Measurements from ENCODE around the gene CFAP119. TPM values are rescaled to one million over a fixed set of nuclear protein-coding genes. Genes with fewer than 3 reads are reported as not detected.

The CFAP119 gene
- total and polyA plus RNA-seq, 7 donors: 0.82 to 11.9 (median 2.5) TPM; not detected in 1

DNA sequence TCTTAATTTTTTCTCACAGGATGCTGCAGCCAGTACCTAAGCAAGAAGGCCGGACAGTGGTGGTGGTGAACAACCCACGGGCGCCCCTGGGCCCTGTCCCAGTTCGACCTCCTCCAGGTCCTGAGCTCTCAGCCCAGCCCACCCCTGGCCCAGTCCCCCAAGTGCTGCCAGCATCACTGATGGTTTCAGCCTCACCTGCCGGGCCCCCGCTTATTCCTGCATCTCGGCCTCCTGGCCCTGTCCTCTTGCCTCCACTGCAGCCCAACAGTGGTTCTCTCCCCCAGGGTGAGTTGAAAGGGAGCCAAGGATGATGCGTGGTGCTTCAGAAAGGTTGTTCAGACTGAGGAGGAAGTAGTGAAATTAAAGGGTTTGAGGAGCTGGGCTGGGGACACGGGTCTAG is 41.2 kb downstream of the CFAP119 start:
- H3K36me3 ChIP-seq: peaks cover 41 to 100% (median 85%) of the 10 kb centered on the region in 4 donors
- no peak overlapping the region for H3K4me3 ChIP-seq
- TF ChIP-seq POLR2AphosphoS5 (IDR thresholded peaks at IDR 0.05) (no peak), POLR2A (IDR thresholded peaks at IDR 0.05) (no peak), EP300 (IDR thresholded peaks at IDR 0.05) (no peak)
- TF ChIP-seq, protein P1, sequence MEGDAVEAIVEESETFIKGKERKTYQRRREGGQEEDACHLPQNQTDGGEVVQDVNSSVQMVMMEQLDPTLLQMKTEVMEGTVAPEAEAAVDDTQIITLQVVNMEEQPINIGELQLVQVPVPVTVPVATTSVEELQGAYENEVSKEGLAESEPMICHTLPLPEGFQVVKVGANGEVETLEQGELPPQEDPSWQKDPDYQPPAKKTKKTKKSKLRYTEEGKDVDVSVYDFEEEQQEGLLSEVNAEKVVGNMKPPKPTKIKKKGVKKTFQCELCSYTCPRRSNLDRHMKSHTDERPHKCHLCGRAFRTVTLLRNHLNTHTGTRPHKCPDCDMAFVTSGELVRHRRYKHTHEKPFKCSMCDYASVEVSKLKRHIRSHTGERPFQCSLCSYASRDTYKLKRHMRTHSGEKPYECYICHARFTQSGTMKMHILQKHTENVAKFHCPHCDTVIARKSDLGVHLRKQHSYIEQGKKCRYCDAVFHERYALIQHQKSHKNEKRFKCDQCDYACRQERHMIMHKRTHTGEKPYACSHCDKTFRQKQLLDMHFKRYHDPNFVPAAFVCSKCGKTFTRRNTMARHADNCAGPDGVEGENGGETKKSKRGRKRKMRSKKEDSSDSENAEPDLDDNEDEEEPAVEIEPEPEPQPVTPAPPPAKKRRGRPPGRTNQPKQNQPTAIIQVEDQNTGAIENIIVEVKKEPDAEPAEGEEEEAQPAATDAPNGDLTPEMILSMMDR (IDR thresholded peaks at IDR 0.05): no peak
- peak; percentile 36 for DNase-seq
- H3K4me1 ChIP-seq: no peaks in the 10 kb centered on the region
- H3K9me3 ChIP-seq: no peaks in the 10 kb centered on the region
- intact Hi-C loops (cut with DNase I): no loop called here
- 78 to 84% methylated on average over 9 of the region's 9 CpGs for WGBS, 2 donors
- H3K27me3 ChIP-seq: no peaks in the 10 kb centered on the region
- H3K27ac ChIP-seq: no peak overlapping the region

- Histone ChIP-seq H3K4me1 (no peaks in the 10 kb centered on the region), H3K27me3 (no peaks in the 10 kb centered on the region), H3K9me3 (no peaks in the 10 kb centered on the region), H3K27ac (no peak overlapping the region), H3K36me3 (peaks cover 42 to 100% (median 86%) of the 10 kb centered on the region in 4 donors), H3K4me3 (no peak overlapping the region)
- intact Hi-C loops (cut with DNase I): no loop called here
- DNase-seq: no peak
- 88 to 93% methylated on average over 11 of the region's 11 CpGs for WGBS, 2 donors
- no peak for TF ChIP-seq POLR2AphosphoS5 (IDR thresholded peaks at IDR 0.05)
- no peak for TF ChIP-seq POLR2A (IDR thresholded peaks at IDR 0.05)
- TF ChIP-seq, protein P1 (IDR thresholded peaks at IDR 0.05): no peak
- no peak for TF ChIP-seq EP300 (IDR thresholded peaks at IDR 0.05)
Observed at GRCh38 chr16:30720086-30720485, 41.8 kb downstream of the CFAP119 start.

GRCh38 chr16:30715750-30716445 is 46.0 kb downstream of the CFAP119 start:
- H3K4me3 ChIP-seq: no peak overlapping the region
- peak overlapping the region in 1 of 4 donors; percentile 11 for H3K27ac ChIP-seq
- no peaks in the 10 kb centered on the region for H3K27me3 ChIP-seq
- no peaks in the 10 kb centered on the region for H3K9me3 ChIP-seq
- intact Hi-C loops (cut with DNase I): no loop called here
- DNase-seq: no peak
- no peak for TF ChIP-seq POLR2AphosphoS5 (IDR thresholded peaks at IDR 0.05)
- TF ChIP-seq, protein P1 (IDR thresholded peaks at IDR 0.05): no peak
- no peak for TF ChIP-seq POLR2A (IDR thresholded peaks at IDR 0.05)
- TF ChIP-seq EP300 (IDR thresholded peaks at IDR 0.05): no peak
- H3K4me1 ChIP-seq: peaks cover 0 to 4% (median 0%) of the 10 kb centered on the region in 4 donors
- peaks cover 41 to 100% (median 84%) of the 10 kb centered on the region in 4 donors for H3K36me3 ChIP-seq
- 84 to 88% methylated on average over 17 of the region's 17 CpGs for WGBS, 2 donors

DNA sequence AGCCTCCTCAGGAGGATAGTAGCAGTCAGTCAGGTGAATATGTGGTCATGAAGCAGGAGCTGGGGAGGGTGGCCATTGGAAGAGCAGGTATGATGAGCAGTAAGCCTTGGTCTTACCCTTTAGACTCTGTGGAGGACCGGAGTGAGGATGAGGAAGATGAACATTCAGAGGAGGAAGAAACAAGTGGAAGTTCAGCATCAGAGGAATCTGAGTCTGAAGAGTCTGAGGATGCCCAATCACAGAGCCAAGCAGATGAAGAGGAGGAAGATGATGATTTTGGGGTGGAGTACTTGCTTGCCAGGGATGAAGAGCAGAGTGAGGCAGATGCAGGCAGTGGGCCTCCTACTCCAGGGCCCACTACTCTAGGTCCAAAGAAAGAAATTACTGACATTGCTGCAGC is 50.1 kb downstream of the CFAP119 start:
- Histone ChIP-seq H3K27me3 (no peaks in the 10 kb centered on the region), H3K4me1 (peaks cover 0 to 4% (median 0%) of the 10 kb centered on the region in 4 donors), H3K9me3 (no peaks in the 10 kb centered on the region), H3K27ac (no peak overlapping the region), H3K36me3 (peaks cover 64 to 100% (median 96%) of the 10 kb centered on the region in 4 donors), H3K4me3 (no peak overlapping the region)
- intact Hi-C loops (cut with DNase I): no loop called here
- WGBS, 2 donors: 97% methylated on average over 1 of the region's 1 CpG
- no peak for TF ChIP-seq POLR2AphosphoS5 (IDR thresholded peaks at IDR 0.05)
- TF ChIP-seq EP300 (IDR thresholded peaks at IDR 0.05): no peak
- TF ChIP-seq POLR2A (IDR thresholded peaks at IDR 0.05): no peak
- TF ChIP-seq, protein P1 (IDR thresholded peaks at IDR 0.05): no peak
- no peak for DNase-seq

Data from sigmoid colon (tissue), 7 donors.